Esophagus (tissue), 2 donors: ENCODE results near the gene TRIP12. TPM values are rescaled to one million over a fixed set of nuclear protein-coding genes. Genes with fewer than 3 reads are reported as not detected.
"Not testable (repeated sequence)": the region's sequence is repeated elsewhere in the genome, so short reads cannot be mapped to it uniquely, and the experiment has no call there.

Experiments used
- H3K27ac ChIP-seq, 2 donors: one replicate each; pipeline ENCODE4 v1.5.1; 2013; ENCODE audit warnings: low read depth in 2 of 2, mild to moderate bottlenecking in 2 of 2, inconsistent platforms in 1 of 2, low read length in 1 of 2, moderate library complexity in 1 of 2
- H3K27me3 ChIP-seq, 2 donors: one replicate each; pipeline ENCODE4 v1.6.1; 2013; ENCODE audit warnings: low read length in 2 of 2, control low read depth in 1 of 2, mild to moderate bottlenecking in 1 of 2; ENCODE audit not compliant: insufficient read depth in 2 of 2, control insufficient read depth in 1 of 2
- H3K36me3 ChIP-seq, 2 donors: one replicate each; pipeline ENCODE4 v1.6.1; 2013; ENCODE audit warnings: low read length in 1 of 2; ENCODE audit not compliant: control insufficient read depth in 2 of 2, insufficient read depth in 2 of 2
- H3K4me1 ChIP-seq, 2 donors: one replicate each; pipeline ENCODE4 v1.6.1; 2013; ENCODE audit warnings: low read length in 1 of 2; ENCODE audit not compliant: control insufficient read depth in 2 of 2, insufficient read depth in 2 of 2
- H3K4me3 ChIP-seq, 2 donors: one replicate each; pipeline ENCODE4 v1.5.1; 2013; ENCODE audit warnings: low read length in 2 of 2, mild to moderate bottlenecking in 2 of 2, low read depth in 1 of 2, moderate library complexity in 1 of 2
- H3K9me3 ChIP-seq, 2 donors: one replicate each; pipeline ENCODE4 v1.6.1; 2013; ENCODE audit warnings: mild to moderate bottlenecking in 2 of 2, low read depth in 1 of 2, low read length in 1 of 2, moderate library complexity in 1 of 2; ENCODE audit not compliant: control insufficient read depth in 2 of 2, insufficient read depth in 1 of 2
- WGBS, 2 donors: extraction: QIAGEN DNeasy Blood & Tissue Kit; methylation state at CpG; one replicate each; pipeline ENCODE4 v1.1.7; 2013; 5-methylcytosine and 5-hydroxymethylcytosine counted together
- polyA plus RNA-seq, 2 donors: library from polyadenylated mRNA; stranded (reverse); fragments of 200-250 nt; gene quantifications; one replicate each; pipeline ENCODE4 v1.2.3, GENCODE V29; 2013
- donor health status: healthy with polysubstance abuse.
- donor health status: Bipolar disorder and iron deficiency.

The TRIP12 gene
- 10 to 100 TPM; 17.9 to 25.8 TPM for polyA plus RNA-seq

- H3K9me3 ChIP-seq: no peaks in the 10 kb centered on the region
- H3K4me1 ChIP-seq: no peaks in the 10 kb centered on the region
- H3K36me3 ChIP-seq: peaks cover 0 to 3% of the 10 kb centered on the region in 2 donors
- WGBS, 2 donors: 0 to 1% methylated on average over 30 to 49 of the region's 49 CpGs
- H3K27me3 ChIP-seq: no peaks in the 10 kb centered on the region
- peak within 1 kb of the TSS; percentile 99 to 100 for H3K27ac ChIP-seq
- H3K4me3 ChIP-seq: peak within 1 kb of the TSS; percentile 90
Measured at GRCh38 chr2:229921892-229922448, at the start of gene TRIP12. Gene TRIP12 (minus strand): TSS chr2:229922009. CDS start chr2:229880079, 41,930 bp downstream.

DNA sequence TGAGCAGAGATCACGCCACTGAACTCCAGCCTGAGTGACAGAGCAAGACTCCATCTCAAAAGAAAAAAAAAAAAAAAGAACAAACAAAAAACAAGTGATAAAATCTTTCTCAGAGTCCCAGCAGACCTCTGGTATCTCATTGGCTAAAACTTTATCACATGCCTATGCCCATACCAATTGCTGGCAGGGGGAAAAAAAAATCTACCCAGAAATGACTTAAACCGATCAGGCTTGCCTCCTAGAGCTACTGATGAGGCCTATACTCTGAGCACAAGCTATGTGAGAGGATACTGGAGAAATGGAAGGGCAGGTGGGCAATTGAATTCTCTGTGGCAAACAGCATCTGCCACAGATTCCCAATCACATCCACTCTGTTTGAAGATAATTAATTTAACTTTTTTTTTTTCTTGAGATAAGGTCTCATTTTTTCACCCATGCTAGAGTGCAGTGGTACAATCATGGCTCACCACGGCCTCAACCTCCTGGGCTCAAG, 49.5 kb upstream of the TRIP12 start:
- Histone ChIP-seq H3K4me1 (no peaks in the 10 kb centered on the region), H3K4me3 (no peak overlapping the region), H3K27me3 (no peaks in the 10 kb centered on the region), H3K9me3 (no peaks in the 10 kb centered on the region), H3K36me3 (no peaks in the 10 kb centered on the region), H3K27ac (no peak overlapping the region)
- WGBS, 2 donors: 90 to 93% methylated on average over 3 of the region's 3 CpGs

DNA sequence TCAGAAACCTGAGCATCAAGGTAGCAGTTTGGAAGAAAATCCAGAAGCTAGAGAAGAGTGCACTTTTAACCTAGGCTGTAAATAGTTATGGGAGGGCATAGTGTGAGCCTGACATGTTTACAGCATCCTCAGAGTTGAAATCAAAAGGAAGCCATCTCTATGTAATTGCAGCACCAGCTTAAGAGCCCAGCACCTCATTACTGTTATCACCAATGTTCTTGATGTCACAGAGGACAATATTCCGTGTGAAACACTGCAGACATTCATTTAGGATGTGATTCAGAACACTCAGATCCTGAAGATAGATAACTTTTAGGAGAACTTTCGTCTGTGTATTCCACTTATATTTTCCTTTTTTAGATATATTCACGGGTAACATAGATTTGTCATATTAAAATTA, 48.6 kb upstream of the TRIP12 start:
- H3K27ac ChIP-seq: no peak overlapping the region
- no peak overlapping the region for H3K4me3 ChIP-seq
- H3K27me3 ChIP-seq: no peaks in the 10 kb centered on the region
- H3K36me3 ChIP-seq: no peaks in the 10 kb centered on the region
- H3K9me3 ChIP-seq: no peaks in the 10 kb centered on the region
- H3K4me1 ChIP-seq: no peaks in the 10 kb centered on the region
- 90 to 92% methylated on average over 3 of the region's 3 CpGs for WGBS, 2 donors

GRCh38 chr2:229969921-229970320, 48.1 kb upstream of the TRIP12 start:
- 84 to 86% methylated on average over 3 of the region's 3 CpGs for WGBS, 2 donors
- H3K36me3 ChIP-seq: no peaks in the 10 kb centered on the region
- no peaks in the 10 kb centered on the region for H3K4me1 ChIP-seq
- no peaks in the 10 kb centered on the region for H3K9me3 ChIP-seq
- H3K27ac ChIP-seq: no peak overlapping the region
- H3K4me3 ChIP-seq: no peak overlapping the region
- no peaks in the 10 kb centered on the region for H3K27me3 ChIP-seq

DNA sequence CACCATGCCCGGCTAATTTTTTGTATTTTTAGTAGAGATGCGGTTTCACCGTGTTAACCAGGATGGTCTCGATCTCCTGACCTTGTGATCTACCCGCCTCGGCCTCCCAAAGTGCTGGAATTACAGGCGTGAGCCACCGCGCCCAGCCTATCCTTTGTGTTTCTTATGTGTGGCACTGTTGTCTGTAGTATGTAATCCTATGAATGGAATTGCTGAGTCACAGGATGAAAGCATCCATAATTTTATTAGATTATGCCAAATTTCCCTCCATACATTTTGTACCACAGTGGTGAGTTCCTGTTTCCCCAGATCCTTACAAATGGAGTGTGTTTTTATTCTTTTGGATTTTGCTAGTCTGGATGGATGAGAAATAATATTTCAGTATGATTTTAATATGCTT, 41.8 kb upstream of the TRIP12 start:
- H3K4me3 ChIP-seq, H3K4me1 ChIP-seq, H3K27me3 ChIP-seq, H3K36me3 ChIP-seq, H3K9me3 ChIP-seq, H3K27ac ChIP-seq: not testable (repeated sequence)
- WGBS, 2 donors: 95 to 97% methylated on average over 9 of the region's 9 CpGs

GRCh38 chr2:229956491-229956890, 34.7 kb upstream of the TRIP12 start:
- Histone ChIP-seq H3K4me3 (no peak overlapping the region), H3K27ac (no peak overlapping the region), H3K9me3 (no peaks in the 10 kb centered on the region), H3K4me1 (no peaks in the 10 kb centered on the region), H3K36me3 (no peaks in the 10 kb centered on the region), H3K27me3 (no peaks in the 10 kb centered on the region)
- WGBS, 2 donors: 81 to 88% methylated on average over 3 of the region's 3 CpGs

DNA sequence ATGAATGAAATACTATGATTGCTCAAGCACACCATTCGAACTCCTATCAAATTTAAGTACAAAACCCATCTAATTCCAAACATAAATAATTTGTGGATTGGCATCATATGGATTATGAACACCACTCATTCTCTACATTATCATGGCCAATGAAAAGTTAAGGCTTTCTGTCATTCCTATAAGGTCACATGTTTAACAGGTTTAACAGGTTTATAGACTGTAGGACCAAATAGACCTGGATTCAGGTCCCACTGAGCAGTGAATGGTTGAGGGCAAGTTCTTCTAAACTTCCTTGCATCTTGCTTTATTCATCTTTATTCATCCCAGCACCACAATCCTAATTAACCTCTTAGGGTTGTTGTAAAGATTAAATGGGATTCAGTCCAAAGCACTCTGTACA, 33.9 kb upstream of the TRIP12 start:
- WGBS, 2 donors: 76 to 93% methylated on average over 1 of the region's 1 CpG

GRCh38 chr2:229952256-229952835, 30.5 kb upstream of the TRIP12 start:
- no peaks in the 10 kb centered on the region for H3K4me1 ChIP-seq
- no peak overlapping the region for H3K27ac ChIP-seq
- H3K9me3 ChIP-seq: no peaks in the 10 kb centered on the region
- WGBS, 2 donors: 94 to 96% methylated on average over 6 of the region's 6 CpGs
- no peaks in the 10 kb centered on the region for H3K36me3 ChIP-seq
- no peak overlapping the region for H3K4me3 ChIP-seq
- H3K27me3 ChIP-seq: no peaks in the 10 kb centered on the region

More for the DNA sequence above, 33.9 kb upstream of the TRIP12 start:
- Histone ChIP-seq H3K27me3 (no peaks in the 10 kb centered on the region), H3K4me3 (no peak overlapping the region), H3K4me1 (no peaks in the 10 kb centered on the region), H3K36me3 (no peaks in the 10 kb centered on the region), H3K27ac (no peak overlapping the region), H3K9me3 (no peaks in the 10 kb centered on the region)

DNA sequence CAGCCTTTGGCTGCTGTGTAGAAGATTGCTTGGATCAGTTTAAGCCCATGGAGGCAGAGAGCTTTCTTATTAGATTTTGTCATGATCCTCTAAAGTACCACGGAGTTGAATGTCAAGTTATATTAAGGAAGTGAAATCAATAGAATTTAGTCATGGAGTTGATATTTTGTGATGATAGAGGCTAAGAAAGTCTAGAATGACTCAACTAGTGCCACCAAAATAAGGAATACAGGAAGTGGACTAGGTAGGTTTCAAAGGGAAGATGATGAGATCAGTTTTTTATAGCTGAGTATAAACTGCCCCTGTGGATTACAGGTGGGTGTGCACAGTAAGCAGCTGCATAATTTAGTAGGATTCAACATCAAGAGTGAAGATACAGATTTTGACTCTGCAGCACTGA, 25.7 kb upstream of the TRIP12 start:
- no peaks in the 10 kb centered on the region for H3K9me3 ChIP-seq
- no peaks in the 10 kb centered on the region for H3K4me1 ChIP-seq
- 63 to 81% methylated on average over 1 of the region's 1 CpG for WGBS, 2 donors
- H3K4me3 ChIP-seq: no peak overlapping the region
- H3K27ac ChIP-seq: no peak overlapping the region
- no peaks in the 10 kb centered on the region for H3K36me3 ChIP-seq
- H3K27me3 ChIP-seq: no peaks in the 10 kb centered on the region

- H3K27me3 ChIP-seq: no peaks in the 10 kb centered on the region
- H3K9me3 ChIP-seq: no peaks in the 10 kb centered on the region
- H3K27ac ChIP-seq: no peak overlapping the region
- 93 to 96% methylated on average over 8 of the region's 8 CpGs for WGBS, 2 donors
- no peaks in the 10 kb centered on the region for H3K4me1 ChIP-seq
- no peak overlapping the region for H3K4me3 ChIP-seq
- H3K36me3 ChIP-seq: no peaks in the 10 kb centered on the region
Measured at GRCh38 chr2:229945975-229946374, 24.2 kb upstream of the TRIP12 start.
